ENCODE data around the gene STX16. TPM values are rescaled to one million over a fixed set of nuclear protein-coding genes. Genes with fewer than 3 reads are reported as not detected.

The STX16 gene
- polyA plus RNA-seq, 3 donors = 15.6 to 165 (median 27.4) TPM

DNA sequence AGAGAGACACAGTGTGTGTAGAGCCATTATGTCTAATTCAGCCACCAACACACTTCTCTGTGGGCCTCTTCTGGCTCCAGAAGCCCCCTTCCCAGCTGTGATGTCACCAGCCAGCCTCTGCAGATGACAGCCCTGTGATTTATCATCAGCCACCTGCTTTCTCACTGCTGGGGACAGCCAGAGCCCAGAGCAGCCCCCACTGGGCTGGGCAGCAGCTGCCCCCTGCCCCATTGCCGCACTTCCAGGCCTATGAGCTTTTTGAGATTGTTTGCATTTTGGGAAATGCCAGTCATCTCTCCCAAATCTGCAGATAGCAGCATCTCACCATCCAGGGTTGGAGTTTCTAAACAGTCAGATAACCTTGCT is 21.9 kb upstream of the STX16 start:
- intact Hi-C loops (cut with micrococcal nuclease) = no loop called here
- Mint-ChIP-seq H3K4me3 (no peak overlapping the region), H3K27ac (no peak overlapping the region), H3K27me3 (ENCODE audit: low read depth in 3 of 3) (peaks cover 3 to 8% (median 3%) of the 10 kb centered on the region in 3 donors), H3K9me3 (no peaks in the 10 kb centered on the region), H3K36me3 (no peaks in the 10 kb centered on the region), H3K4me1 (no peaks in the 10 kb centered on the region)
- H3K36me3 ChIP-seq (replicated peaks in 1 of 2; ENCODE audit: control insufficient read depth in 1 of 2, insufficient read depth in 2 of 2, low read length in 2 of 2) = no peaks in the 10 kb centered on the region
- 40% methylated on average over 1 of the region's 1 CpG for WGBS (ENCODE audit: insufficient coverage)
- no peak overlapping the region for H2AFZ ChIP-seq (ENCODE audit: insufficient read depth, low read depth, low read length, poor library complexity, severe bottlenecking)
- DNase-seq = no peak
- H3K4me2 ChIP-seq (replicated peaks; ENCODE audit: extremely low read depth, low read length, poor library complexity, severe bottlenecking) = no peak overlapping the region
- no peaks in the 10 kb centered on the region for H3K4me1 ChIP-seq (ENCODE audit: control insufficient read depth in 1 of 2, insufficient read depth in 2 of 2, low read length in 2 of 2)
- H3K27ac ChIP-seq (ENCODE audit: low read depth in 1 of 2, low read length in 2 of 2) = no peak overlapping the region
- H3K79me2 ChIP-seq (ENCODE audit: insufficient read depth, low read length) = no peaks in the 10 kb centered on the region
- no peak for TF ChIP-seq CTCF (IDR thresholded peaks at IDR 0.05)
- peaks cover 0 to 2% of the 10 kb centered on the region in 2 donors for H3K27me3 ChIP-seq (ENCODE audit: control insufficient read depth in 2 of 2, insufficient read depth in 2 of 2, low read length in 2 of 2)
- no peak overlapping the region for H3K9ac ChIP-seq (ENCODE audit: insufficient read depth, low read length, poor library complexity, severe bottlenecking)
- no peaks in the 10 kb centered on the region for H3K9me3 ChIP-seq (replicated peaks in 1 of 2; ENCODE audit: control insufficient read depth in 1 of 2, insufficient read depth in 1 of 2, low read length in 2 of 2)
- H4K20me1 ChIP-seq (ENCODE audit: insufficient read depth, low read length) = no peaks in the 10 kb centered on the region
- H3K4me3 ChIP-seq (replicated peaks in 1 of 3; ENCODE audit: low read depth in 2 of 3, low read length in 3 of 3) = no peak overlapping the region

DNA sequence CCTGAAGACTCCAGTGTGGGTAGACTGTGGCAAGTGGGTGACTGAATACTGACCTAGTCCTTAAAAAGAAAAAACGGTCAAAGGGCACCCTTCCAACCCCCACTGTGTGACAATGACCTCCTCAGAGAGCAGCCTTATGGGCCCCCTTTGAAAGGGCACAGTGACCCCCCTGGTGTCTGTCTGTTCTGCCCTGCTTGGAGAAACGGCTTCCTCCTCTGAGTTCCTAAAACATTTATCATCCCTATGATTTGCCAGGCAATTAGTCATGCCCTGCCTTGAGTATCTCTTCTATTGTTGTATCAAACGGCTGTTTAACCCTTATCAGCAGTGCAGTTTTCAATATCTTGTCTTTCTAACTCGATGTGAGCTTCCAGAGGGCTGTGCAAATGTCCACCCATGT is 21.0 kb upstream of the STX16 start:
- Histone ChIP-seq H3K4me1 (ENCODE audit: control insufficient read depth in 1 of 2, insufficient read depth in 2 of 2, low read length in 2 of 2) (no peaks in the 10 kb centered on the region), H3K27ac (ENCODE audit: low read depth in 1 of 2, low read length in 2 of 2) (no peak overlapping the region), H3K4me2 (replicated peaks; ENCODE audit: extremely low read depth, low read length, poor library complexity, severe bottlenecking) (no peak overlapping the region), H3K4me3 (replicated peaks in 1 of 3; ENCODE audit: low read depth in 2 of 3, low read length in 3 of 3) (no peak overlapping the region), H3K79me2 (ENCODE audit: insufficient read depth, low read length) (no peaks in the 10 kb centered on the region), H2AFZ (ENCODE audit: insufficient read depth, low read depth, low read length, poor library complexity, severe bottlenecking) (no peak overlapping the region), H3K27me3 (ENCODE audit: control insufficient read depth in 2 of 2, insufficient read depth in 2 of 2, low read length in 2 of 2) (peaks cover 0 to 5% of the 10 kb centered on the region in 2 donors), H4K20me1 (ENCODE audit: insufficient read depth, low read length) (no peaks in the 10 kb centered on the region), H3K9ac (ENCODE audit: insufficient read depth, low read length, poor library complexity, severe bottlenecking) (no peak overlapping the region), H3K36me3 (replicated peaks in 1 of 2; ENCODE audit: control insufficient read depth in 1 of 2, insufficient read depth in 2 of 2, low read length in 2 of 2) (no peaks in the 10 kb centered on the region), H3K9me3 (replicated peaks in 1 of 2; ENCODE audit: control insufficient read depth in 1 of 2, insufficient read depth in 1 of 2, low read length in 2 of 2) (no peaks in the 10 kb centered on the region)
- WGBS (ENCODE audit: insufficient coverage) = 72% methylated on average over 3 of the region's 4 CpGs
- Mint-ChIP-seq H3K36me3 (no peaks in the 10 kb centered on the region), H3K9me3 (no peaks in the 10 kb centered on the region), H3K4me1 (peaks cover 3% of the 10 kb centered on the region), H3K27me3 (ENCODE audit: low read depth in 3 of 3) (peaks cover 6 to 11% (median 7%) of the 10 kb centered on the region in 3 donors), H3K27ac (no peak overlapping the region), H3K4me3 (no peak overlapping the region)
- TF ChIP-seq CTCF (IDR thresholded peaks at IDR 0.05) = no peak
- DNase-seq = no peak
- intact Hi-C loops (cut with micrococcal nuclease) = no loop called here

Data from CD14-positive monocyte (primary cell).